Vagina (tissue), 2 donors: ENCODE data around the gene NID2.

Experiments used
- POLR2A ChIP-seq, 2 donors: fragments of 450-650 bp; IDR thresholded peaks; one replicate each; pipeline ENCODE4 v1.6.1; 2017; ENCODE audit warnings: antibody characterized with exemption in 2 of 2, mild to moderate bottlenecking in 2 of 2, moderate library complexity in 2 of 2
- POLR2AphosphoS5 ChIP-seq, 2 donors: sonication (generic); formaldehyde crosslinking; IDR thresholded peaks; one replicate each; pipeline ENCODE4 v1.9.0; 2017; ENCODE audit warnings: antibody characterized with exemption in 2 of 2, mild to moderate bottlenecking in 2 of 2, low read depth in 1 of 2; ENCODE audit not compliant: insufficient read depth in 1 of 2
- TF ChIP-seq, protein P1 (sequence below), 3 experiments: fragments of 450-650 bp in 2 of 3; fragments of 200-600 bp in 1 of 3; sonication (generic) in 1 of 3; IDR thresholded peaks; one replicate each; pipeline ENCODE4 v1.5.1; 2017 to 2019; ENCODE audit warnings: antibody characterized with exemption in 3 of 3, mild to moderate bottlenecking in 2 of 3, moderate library complexity in 2 of 3

DNA sequence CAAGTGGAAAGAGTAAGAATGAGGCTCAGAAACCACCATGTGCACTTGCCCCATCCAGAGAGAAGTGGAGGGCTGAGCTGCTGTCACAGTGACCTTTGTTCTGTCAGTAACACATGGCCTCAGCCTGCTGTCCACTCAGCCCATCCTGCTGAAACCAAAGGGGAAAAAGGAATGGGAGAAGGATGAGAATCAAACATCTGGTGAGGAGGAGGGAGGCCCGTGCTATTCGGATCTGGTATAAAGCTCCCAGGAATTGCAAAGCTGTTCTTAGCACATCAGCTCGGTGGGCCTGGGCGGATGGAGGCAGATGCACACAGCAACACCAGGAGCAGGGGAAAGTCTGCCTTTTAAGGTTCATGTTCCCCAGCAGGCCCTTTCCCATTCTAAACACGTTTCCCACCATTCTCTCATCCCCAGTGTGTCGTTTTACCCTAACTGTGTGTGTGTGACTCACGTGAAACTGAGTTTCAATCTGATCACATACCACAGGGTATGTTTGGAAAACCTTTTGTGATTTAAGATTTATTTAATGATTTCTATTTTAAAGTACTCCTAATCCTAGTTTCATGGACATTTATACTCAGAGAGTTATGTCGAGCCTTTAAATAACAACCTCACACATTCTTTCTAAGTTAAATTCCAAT, 42.7 kb downstream of the NID2 start:
- TF ChIP-seq, protein P1, sequence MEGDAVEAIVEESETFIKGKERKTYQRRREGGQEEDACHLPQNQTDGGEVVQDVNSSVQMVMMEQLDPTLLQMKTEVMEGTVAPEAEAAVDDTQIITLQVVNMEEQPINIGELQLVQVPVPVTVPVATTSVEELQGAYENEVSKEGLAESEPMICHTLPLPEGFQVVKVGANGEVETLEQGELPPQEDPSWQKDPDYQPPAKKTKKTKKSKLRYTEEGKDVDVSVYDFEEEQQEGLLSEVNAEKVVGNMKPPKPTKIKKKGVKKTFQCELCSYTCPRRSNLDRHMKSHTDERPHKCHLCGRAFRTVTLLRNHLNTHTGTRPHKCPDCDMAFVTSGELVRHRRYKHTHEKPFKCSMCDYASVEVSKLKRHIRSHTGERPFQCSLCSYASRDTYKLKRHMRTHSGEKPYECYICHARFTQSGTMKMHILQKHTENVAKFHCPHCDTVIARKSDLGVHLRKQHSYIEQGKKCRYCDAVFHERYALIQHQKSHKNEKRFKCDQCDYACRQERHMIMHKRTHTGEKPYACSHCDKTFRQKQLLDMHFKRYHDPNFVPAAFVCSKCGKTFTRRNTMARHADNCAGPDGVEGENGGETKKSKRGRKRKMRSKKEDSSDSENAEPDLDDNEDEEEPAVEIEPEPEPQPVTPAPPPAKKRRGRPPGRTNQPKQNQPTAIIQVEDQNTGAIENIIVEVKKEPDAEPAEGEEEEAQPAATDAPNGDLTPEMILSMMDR (IDR thresholded peaks at IDR 0.05), result no peak
- TF ChIP-seq POLR2AphosphoS5 (IDR thresholded peaks at IDR 0.05; ENCODE audit: insufficient read depth in 1 of 2, low read depth in 1 of 2), result no peak
- TF ChIP-seq POLR2A (IDR thresholded peaks at IDR 0.05), result no peak
